NCI-H82 (cell line): Measurements from ENCODE around the gene DACT1.
A peak's percentile ranks its signal among the peaks of the same experiment; 100 is the strongest.

Experiments
- DNase-seq: peaks from one replicate; lab custom pipeline; 2025; lab: John Stamatoyannopoulos, UW

The DACT1 gene

GRCh38 chr14:58637040-58637390, 747 bp upstream of the DACT1 start:
- peak; percentile 20 for DNase-seq

- DNase-seq, result peak; percentile 72
Measured at GRCh38 chr14:58638231-58639197, 752 bp downstream of the DACT1 start.

- peak; percentile 16 for DNase-seq
Measured at GRCh38 chr14:58639198-58639565, 1.4 kb downstream of the DACT1 start.

- peak; percentile 88 for DNase-seq
Measured at GRCh38 chr14:58639842-58640484, 2.2 kb downstream of the DACT1 start.

GRCh38 chr14:58640959-58641358, 3.2 kb downstream of the DACT1 start:
- no peak for DNase-seq

- peak; percentile 39 for DNase-seq
Measured at GRCh38 chr14:58641509-58641908, 3.7 kb downstream of the DACT1 start.

GRCh38 chr14:58643366-58643765, 5.6 kb downstream of the DACT1 start:
- peak; percentile 39 for DNase-seq

- peak; percentile 61 for DNase-seq
Measured at GRCh38 chr14:58645641-58646040, 7.9 kb downstream of the DACT1 start.

GRCh38 chr14:58646479-58646878, 8.7 kb downstream of the DACT1 start:
- DNase-seq, result peak; percentile 85

- DNase-seq, result peak; percentile 45
Measured at GRCh38 chr14:58647777-58648176, 10.0 kb downstream of the DACT1 start.

- DNase-seq, result no peak
Measured at GRCh38 chr14:58650857-58651256, 13.1 kb downstream of the DACT1 start.

- DNase-seq, result no peak
Measured at GRCh38 chr14:58656671-58657411, 19.1 kb downstream of the DACT1 start.

- DNase-seq, result no peak
Measured at GRCh38 chr14:58659061-58659460, 21.3 kb downstream of the DACT1 start.

GRCh38 chr14:58659846-58660245, 22.1 kb downstream of the DACT1 start:
- DNase-seq, result no peak

GRCh38 chr14:58660407-58660806, 22.6 kb downstream of the DACT1 start:
- no peak for DNase-seq

- DNase-seq, result no peak
Measured at GRCh38 chr14:58662018-58662417, 24.3 kb downstream of the DACT1 start.

- peak; percentile 23 for DNase-seq
Measured at GRCh38 chr14:58662759-58663158, 25.0 kb downstream of the DACT1 start.

GRCh38 chr14:58663494-58664111, 25.8 kb downstream of the DACT1 start:
- DNase-seq, result peak; percentile 97

GRCh38 chr14:58665773-58666500, 28.2 kb downstream of the DACT1 start:
- peak; percentile 77 for DNase-seq

GRCh38 chr14:58666737-58667136, 29.0 kb downstream of the DACT1 start:
- no peak for DNase-seq

- DNase-seq, result peak; percentile 25
Measured at GRCh38 chr14:58667900-58668299, 30.1 kb downstream of the DACT1 start.
